NCI-H2196 (cell line): ENCODE results near the gene EXD1.
"Not testable (repeated sequence)": the region's sequence is repeated elsewhere in the genome, so short reads cannot be mapped to it uniquely, and the experiment has no call there.

Experiments
- DNase-seq: peaks from one replicate; lab custom pipeline; 2025; ENCODE audit not compliant: unreplicated experiment; lab: John Stamatoyannopoulos, UW

Gene EXD1

DNA sequence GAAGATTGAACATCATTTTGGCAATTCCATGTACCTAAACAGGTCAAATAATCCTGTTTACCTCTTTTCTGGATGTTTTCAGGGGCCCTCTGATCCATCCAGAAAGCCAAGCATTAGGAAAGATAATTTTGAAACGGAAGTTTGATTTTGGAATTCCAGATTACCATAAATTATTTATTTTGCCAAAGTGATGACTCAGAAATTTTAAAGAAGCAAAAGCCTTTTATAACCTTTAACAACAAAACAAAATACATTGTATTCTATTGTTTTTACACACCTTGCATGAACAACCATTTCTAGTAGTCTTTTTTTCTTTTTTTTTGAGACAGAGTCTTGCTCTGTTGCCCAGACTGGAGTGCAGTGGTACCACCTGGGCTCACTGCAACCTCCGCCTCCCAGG is 82.5 kb downstream of the EXD1 start:
- DNase-seq: no peak

- no peak for DNase-seq
Measured at GRCh38 chr15:41139619-41140018, 90.9 kb downstream of the EXD1 start.

DNA sequence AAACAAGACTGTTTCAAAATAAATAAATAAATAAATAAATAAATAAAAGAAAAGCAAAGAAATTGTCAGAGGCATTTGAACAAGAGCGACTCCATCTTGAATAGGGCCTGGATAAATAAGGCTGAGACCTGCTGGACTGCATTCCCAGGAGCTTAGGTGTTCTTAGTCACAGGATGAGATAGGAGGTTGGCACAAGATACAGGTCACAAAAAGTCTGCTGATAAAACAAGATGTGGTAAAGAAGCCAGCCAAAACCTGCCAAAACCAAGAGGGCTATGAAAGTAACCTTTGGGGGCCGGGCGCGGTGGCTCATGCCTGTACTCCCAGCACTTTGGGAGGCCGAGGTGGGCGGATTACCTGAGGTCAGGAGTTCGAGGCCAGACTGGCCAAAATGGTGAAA is 91.4 kb downstream of the EXD1 start:
- not testable (repeated sequence) for DNase-seq

DNA sequence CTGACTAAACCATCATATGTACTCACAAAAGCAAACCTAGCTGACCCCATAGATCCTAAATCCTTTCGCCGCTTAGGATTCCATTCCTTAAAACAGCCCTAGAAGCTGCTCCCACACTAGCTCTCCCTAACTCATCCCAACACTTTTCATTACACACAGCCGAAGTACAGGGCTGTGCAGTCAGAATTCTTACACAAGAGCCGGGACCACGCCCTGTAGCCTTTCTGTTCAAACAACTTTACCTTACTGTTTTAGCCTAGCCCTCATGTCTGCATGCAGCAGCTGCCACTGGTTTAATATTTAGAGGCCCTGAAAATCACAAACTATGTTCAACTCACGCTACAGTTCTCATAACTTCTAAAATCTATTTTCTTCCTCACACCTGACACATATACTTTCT is 95.0 kb downstream of the EXD1 start:
- not testable (repeated sequence) for DNase-seq

GRCh38 chr15:41133454-41133853 is 97.1 kb downstream of the EXD1 start:
- no peak for DNase-seq
